SW480 (cell line): ENCODE data around the gene FOXP1.

Experiments
- DNase-seq: peaks from one replicate; pipeline ENCODE4 v3.0.0-alpha.2; 2016; ENCODE audit warnings: low spot score

Gene FOXP1

DNA sequence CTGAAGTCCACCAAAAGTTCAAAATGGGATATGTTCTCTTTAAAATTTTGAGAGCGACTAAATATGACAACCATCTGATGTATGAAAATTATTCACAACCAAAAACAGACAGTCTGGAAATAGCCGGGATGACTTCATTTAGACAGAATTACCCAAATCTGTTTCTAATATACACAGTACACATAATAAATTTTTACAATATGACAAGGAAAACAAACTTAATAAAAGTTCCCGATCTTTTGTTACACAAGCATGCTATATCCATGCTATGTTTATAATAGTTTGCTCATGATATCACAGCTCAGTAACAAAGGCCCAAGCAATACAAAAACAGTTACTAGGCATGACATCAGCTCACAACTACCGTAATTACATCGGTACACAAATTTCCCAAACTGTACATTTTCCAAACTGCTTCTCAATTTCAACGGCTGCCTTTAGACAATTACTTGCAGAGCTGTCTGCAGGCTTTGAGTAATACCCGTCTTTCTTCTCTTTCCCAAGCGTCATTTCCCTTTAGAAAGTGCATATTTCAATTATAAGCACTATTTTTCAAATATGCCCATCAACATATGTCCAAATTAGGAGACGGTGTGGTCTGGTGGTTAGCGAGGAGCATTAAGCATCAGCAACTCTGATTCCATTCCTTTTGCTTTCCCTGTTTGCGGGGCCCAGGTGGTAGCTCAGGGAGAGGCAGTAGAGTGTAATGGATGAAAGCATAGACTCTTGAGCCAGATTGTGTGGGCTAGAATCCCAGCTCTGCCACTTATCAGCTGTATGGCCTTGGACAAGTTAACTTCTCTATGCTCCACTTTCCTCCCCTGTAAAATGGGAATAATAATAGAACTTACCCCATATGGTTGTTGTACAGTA lies 481.2 kb downstream of the FOXP1 start:
- DNase-seq = no peak

DNA sequence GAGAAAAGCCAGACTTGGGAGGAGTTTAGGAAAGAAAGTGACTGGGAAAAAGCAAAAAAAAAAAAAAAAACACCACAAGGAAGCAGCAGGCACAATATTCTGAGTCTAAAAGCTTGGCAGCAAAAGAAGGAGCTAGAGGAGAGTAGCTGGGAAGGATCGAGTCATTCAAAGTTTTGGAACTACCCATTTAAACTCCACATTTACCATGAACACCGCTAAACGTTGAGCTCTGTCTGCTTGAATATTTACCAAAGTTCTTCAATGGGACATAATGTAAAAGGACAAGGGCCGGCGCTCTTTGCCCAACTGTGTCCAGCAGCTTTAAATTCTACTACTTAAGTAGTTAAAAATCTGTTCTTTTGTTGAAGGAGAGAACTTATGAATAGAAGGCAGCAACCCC lies 481.9 kb downstream of the FOXP1 start:
- DNase-seq = no peak

DNA sequence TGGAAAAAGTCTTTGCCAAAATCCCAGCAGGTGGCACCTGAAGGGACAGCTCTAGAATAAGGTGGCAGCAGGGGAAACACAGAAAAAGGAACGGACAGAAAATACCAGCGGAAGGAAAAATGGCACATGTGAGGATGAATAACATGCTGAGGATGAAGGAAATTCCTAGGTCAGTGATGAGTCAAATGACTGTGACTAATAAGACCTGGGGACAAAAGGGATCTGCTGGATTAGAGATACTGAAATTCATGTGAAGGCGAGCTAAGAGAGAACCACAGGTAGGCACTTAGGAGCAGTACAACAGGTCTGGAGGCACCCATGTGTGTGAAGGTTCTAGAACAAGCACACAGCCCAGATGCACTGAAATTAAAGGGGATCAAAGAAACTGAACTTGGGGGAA lies 482.5 kb downstream of the FOXP1 start:
- no peak for DNase-seq

DNA sequence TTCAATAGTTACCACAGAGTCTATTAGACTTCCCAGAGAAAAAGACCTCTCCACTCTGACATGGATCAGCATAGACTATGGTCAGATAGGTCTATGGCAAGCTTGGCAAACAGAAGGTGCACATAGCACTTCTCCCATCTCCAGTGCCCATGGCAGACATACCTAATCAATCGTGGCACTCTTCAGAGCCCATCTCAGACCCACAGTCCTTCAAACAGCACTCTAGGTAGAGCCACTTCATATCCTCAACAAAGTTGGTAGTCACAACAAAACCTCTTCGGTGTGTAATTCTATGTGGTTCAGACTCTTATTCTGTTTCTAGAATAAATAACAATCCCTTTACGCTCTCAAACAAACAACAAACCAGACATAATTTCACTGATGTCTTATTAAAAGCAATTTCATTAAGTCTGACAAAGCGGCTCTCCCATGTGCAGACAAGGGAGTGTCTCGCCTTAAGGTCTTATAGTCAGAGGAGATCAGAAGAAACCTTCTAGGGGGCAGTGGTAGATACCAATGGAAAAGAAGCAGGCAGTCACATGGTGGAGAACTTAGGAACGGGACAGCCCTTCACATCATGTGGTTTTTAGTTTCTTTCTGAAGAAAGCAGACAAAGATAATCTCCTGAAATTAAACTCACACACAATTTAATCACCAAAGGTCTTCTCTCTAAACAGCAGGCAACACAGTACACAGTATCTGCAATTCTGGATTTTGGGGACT lies 483.4 kb downstream of the FOXP1 start:
- DNase-seq = no peak

DNA sequence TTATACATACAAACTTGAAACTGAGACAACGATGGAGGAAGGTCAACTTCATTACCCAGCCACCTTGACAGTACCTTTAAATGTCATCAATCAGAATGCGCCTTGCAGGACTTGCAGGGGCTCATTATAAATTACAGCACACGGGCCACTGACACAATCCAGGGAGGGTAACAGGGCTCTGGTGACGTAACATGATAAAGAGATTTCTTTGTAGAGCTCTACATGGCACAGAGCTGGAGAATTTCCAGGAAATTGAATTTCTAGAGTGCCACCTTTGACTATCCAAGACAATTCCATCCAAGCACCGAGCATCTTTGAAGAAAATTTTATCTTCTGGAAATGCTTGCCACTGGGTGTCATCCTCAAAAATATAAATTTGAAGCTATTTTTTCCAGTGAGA lies 486.0 kb downstream of the FOXP1 start:
- DNase-seq = no peak

DNA sequence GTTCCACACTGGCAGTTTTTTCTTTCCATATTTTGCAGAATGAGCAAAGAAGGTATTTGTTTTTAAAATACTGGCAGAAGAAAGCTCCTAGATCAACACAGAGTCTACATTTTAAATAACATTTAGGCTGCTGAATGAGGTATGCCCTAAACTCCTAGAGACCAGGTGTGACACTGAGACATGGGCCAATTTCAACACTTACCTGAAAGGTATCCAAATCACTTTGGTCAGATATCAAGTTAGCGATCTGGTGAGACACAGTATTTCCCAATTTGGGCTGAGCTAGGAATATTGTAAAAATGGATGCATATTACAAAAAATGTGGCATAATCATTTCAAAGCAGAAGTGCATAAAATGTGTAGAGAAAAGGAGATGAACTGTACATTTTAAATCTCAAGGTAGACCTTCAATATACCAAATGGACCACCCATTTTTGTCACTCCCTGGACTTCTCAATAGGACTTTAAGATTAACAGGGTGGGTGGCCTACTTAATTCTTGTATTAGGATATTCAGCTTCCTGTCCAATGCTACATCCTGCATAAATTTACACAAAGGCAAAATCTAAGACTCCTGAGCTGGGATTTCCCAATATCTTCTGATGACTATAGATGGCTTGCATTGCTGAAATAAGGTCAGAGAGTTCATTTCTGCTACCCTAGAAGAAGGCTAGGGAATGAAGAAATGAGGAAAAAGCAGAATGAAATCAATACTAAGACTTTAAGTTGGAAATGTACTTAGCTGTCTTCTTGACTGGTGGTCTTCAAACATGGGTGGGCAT lies 487.8 kb downstream of the FOXP1 start:
- DNase-seq = no peak

DNA sequence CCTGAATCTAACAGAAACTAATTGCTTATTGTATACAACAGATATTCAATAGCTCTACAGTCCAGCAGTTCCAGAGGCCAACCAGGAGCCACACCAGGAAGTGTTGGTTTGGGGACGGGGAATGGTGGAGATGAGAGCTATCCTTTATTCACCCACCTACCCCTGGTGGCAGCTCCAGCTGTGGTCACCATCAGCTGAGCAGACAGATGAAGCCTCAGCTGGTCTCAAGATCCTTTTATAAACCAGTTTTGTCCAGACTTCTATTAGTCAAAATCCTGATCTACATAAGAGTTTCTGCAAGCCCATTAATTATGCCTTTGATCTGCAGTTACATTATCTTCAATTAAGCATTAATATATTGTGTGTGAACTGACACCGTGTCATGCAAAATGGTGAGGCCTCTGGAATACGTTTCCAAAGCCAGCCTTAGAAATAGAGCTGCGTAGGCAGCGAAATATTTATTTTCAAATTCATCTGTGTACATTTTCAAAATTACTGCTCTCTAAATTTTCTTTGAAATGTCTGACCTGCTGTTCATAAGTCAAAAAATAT lies 488.8 kb downstream of the FOXP1 start:
- no peak for DNase-seq

DNA sequence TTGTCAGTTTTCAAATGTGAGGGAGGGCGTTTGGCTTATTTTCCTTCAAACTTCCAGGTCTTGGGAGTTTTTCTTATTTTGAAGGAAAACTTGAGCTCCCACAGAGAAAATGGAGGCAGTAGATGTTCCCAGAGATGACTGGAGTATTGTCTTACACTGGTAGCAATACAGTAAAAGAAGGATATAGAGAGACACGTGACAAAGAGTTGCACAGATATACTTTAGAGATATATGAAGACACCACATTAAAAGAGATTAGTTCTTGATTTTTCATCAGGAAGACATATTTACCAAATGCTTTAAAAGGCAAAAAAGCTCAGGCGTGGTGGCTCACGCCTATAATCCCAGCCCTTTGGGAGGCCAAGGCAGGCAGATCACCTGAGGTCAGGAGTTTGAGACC lies 490.9 kb downstream of the FOXP1 start:
- DNase-seq = no peak

DNA sequence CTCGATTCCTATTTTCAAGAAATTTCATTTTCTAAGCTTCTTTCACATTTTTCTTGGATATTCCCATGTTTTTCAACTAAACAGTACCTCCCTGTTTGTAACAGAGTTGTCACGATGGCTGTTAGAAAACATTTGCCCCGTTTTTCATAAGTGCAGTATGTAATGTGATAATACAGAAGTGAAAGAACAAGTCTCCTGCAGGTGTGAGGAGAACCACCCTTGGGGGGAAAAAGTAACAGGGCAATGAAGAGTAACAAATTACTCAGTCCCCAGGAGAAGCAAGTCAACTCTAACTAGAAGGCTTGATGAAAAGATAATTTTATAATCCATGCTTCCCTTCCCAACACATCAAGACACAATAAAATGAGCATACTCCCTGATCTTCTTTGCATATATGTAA lies 493.3 kb downstream of the FOXP1 start:
- DNase-seq = no peak

DNA sequence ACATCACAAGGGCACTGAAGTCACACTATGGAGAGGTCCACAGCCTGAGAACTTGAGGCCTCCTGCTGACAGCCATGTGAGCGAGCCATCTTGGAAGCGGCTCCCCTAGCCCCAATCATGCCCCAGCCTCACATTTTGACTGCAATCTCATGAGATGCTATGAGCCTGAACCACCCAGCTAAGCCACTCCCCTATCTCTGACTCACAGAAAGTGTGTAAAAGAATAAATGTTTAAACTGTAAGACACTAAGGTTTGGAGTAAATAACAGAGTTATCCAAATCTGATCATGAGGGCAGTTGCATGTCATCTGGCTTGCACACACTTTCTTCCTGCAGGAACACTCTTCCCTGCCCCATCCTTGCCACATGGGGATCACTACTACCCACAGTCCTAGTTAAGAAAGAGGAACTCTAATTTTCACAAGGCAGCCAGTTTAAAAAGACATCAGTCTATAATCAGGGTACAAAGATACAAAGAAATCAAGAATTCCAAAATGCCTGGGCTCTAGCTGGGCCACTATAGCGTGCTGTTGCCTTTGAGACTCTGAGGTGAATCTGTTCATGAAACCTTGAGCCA lies 494.2 kb downstream of the FOXP1 start:
- DNase-seq = no peak

DNA sequence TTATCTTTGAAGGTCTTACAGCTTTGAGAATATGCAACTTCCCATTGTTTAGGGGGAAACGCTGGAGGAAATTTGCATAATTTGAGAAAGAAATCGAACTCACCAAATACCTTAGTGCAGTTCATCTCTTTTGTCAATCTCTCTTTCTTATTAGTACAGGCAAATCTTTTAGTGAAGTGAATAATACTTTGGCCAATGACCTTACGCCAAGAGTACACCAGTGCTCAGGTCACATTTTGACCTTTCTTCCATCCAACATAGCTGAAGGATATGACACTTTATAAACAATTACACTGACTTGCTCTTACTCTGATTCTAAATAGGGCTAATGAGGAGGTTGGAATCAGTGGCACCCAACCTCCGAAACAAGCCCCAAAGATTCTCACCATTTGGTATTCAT lies 494.8 kb downstream of the FOXP1 start:
- no peak for DNase-seq

DNA sequence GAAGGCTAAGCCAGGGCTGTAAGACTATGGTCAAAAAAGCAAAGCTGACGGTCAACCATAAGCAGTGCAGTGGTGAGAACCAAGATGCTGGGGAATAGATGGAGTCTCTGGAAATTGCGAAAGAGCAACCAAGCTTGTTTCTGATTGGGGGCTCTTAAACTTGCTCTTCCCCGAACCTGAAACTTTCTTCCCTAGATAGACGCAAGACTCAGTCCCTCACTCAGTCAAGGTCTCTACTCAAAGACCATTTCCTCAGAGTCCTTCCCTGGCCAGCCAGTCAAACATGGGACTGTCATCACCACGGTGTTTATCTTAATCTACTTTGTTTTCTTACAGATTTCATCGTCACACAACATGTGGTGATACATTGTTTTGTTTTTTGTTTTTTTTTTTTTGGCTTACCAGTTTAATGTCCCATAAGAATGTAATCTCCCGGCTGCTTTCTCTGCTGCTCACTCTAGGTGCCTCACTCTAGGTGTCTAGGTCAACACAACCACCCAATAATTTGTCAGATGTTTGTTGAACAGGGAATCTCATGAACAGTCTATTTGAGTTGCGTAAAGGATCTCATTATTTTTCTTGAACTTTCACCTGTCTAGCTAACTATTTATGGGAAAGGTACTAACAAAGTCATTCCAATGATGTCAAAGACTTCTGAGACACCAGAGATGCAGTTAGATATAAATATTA lies 495.4 kb downstream of the FOXP1 start:
- DNase-seq = no peak

DNA sequence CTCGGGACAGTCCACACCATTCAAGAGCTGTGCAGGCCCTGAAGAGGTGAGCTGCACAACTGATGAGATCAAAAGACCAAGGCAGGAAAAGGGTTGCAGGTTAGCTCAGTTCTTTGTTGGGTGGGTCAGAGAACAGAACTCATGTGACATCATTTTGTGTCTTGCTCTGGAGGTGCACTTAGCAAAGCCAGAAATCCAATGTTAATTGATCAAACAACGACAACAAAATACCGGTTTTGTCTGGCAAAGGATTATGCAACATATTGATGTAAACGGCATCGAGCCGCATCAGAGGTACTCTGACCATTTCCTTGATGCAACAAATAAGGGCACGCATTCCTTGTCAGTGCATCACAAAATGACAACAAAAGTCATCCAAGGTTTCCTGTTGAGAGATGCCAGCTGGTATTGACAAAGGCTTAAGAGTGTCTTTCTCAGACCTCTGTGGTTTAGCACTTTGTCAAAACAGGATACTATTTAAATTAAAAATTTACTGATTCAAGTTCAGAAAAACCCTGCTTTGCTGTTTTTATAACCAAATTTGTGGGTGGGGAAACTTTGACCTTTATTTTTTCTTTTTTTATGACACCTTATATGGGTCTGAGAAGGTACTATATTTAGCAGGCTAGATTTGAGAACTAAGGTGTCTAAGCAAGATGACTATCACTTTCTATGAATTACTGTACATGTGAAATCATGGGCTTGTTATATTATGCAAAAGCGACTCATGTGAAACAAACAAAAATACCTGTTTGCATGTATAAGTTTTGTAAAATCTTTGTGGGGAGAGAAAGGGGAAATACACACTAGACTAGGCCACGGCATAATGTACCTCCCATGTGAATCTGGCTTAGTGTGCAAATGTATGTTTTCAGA lies 496.1 kb downstream of the FOXP1 start:
- DNase-seq = no peak

DNA sequence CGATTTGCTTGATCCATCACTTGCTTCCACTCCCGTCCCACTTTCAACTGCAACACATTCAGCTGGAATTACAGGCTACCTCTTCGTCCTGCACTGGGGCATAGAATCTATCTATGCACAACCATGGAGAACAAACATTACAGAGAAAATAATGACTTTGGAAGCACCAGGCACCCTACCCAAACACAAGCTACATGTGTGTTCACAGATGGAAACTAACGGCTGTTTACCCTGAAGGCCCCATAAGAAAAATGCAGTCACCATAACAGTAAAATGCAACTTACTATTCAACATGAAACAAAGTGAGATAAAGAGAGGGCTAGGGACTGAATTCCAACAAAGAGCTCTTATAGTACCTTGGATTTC lies 496.8 kb downstream of the FOXP1 start:
- no peak for DNase-seq

DNA sequence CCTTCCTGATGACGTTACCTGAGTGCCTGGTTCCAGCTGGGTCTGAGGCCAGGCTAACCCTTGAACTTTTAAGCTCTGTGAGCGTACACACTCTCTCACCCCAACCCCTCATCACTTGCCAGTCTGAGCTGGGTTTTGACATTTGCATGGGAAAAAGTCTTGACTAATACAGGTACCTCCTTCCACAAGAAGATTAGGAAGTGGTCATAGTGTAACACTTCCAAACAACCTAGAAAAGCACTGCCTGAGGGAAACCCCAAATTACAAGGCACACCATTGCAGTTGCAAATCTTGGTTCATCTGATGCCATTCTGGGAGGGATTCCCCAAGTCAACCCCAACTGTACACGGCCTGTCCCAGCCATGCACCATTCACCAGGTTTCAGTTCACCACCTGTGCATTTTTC lies 499.8 kb downstream of the FOXP1 start:
- DNase-seq = no peak

DNA sequence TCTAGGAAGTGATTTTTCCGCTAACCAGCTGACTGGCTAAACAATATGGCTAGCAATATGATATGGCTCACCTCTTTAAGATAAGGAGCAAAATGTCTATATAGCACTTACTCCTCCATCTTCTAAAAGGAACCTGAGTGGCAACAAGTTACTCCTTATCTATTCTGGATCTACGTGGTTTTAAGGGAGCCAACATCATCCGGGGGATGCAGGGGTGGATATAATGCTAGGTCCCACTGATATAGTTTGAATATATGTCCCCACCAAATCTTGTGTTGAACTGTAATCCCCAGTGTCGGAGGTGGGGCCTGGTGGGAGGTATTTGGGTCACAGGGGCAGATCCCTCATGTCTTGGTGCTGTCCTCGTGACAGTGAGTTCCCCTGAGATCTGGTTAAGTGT lies 500.7 kb downstream of the FOXP1 start:
- no peak for DNase-seq

DNA sequence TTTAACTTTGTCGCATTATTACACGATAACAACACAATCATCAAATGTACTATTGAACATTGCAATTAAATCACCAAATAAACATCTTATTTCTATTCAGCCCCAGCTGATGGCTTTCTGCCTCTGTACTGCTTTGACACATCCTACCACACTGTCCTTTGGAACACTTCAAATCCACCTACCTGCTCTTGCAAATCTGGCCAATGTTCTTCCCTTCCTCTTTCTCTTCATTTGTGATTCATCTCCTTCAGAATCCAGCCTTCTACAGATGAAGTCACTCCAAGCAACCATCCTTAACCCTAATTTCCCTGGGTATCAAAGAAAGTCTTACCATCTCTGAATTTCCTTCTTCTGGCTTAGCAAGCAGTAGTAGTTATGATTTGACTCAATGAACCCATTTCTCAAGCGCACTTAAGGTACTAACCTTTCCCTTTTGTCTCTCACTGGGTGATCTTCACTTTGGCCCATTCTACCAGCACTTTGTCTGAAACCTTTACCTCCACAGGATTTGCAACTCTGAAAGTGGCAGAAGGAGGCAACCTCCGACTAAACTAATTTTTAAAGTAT lies 502.9 kb downstream of the FOXP1 start:
- no peak for DNase-seq

DNA sequence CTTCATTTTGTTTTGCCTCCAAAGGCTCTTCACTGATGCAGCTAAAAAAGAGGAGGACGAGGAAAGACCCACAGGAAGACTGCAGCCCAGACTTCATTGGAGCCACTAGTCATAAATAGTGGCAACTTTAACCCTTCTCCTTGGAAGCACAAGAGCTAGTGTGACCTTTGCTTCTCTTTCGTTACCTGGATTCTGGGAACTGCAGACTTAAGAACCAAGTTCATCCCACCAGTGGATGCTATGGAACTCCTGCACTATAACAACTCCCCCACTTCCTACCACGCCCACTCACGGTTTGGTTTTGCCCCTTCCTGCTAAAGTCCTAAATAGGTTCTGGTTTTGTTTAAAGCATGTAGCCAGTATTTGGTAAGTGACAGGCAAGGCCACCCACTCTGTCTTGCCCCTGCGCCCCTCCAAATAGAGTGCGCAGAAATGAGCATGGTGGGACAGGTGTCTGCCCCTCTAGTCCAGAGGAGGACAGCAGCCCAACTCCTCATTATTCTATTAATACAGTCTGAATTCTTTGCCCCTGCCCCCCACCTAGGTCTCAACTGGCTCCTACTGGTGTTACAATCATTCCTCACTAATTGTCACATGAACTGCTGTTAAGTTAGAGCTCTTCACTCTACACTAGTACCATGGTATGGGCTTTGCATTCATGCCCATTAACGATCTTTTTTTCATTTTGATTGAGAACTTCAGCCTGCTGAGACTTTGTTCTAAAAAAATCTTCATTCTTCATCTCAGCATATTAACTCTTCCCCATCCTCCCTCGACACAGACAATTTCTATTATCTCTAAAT lies 504.6 kb downstream of the FOXP1 start:
- DNase-seq = no peak

DNA sequence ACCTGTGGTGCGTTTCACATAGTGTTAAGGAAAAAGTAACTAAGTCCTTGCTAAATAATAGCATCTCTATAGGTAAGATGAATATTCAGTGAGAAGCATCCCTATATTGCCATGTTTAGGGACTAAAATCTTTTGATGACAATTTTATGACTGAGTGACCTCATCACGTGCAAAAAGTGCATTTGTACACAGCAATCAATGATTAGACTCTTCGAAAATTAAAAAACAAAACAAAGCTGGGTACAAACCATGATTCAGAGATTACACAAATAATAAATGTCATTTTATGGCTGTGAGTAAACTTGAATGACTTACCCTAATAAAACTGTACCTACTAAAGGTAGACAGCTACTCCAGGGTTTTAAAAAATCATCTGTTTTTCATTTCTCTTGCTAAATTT lies 505.3 kb downstream of the FOXP1 start:
- no peak for DNase-seq
